ENCODE measurements around the gene FHDC1.

FHDC1 gene

DNA sequence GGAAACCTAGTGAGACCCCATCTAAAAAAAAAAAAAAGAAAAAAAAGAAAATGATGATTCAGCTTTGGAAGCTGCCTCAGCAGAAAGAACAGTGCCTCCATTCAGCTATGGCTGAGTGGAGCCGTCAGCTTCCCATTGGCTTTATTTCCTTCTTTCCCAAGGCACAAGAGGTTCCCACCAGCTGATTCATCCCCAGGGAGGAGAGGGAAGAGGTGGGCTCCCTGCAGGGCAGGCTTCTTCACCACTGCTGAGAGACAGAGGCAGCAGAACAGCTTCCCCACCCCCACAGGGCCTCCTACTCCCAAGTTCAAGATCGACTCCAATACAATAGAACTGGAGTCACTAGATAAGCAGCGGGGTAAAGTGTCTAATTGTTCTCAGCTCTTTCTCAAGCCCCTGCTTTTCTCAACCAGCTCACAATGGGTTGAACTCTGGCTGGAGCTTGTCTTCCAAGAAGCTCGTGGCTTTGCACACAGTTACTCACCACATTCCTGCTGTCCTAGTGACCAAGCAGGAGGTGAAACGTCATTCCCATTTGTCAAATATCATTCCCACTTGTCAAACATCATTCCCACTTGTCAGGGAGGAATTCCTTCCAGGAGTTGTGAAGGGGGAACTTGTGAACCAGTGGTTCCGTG, 47.8 kb downstream of the FHDC1 start:
- no peak for FAIRE-seq

DNA sequence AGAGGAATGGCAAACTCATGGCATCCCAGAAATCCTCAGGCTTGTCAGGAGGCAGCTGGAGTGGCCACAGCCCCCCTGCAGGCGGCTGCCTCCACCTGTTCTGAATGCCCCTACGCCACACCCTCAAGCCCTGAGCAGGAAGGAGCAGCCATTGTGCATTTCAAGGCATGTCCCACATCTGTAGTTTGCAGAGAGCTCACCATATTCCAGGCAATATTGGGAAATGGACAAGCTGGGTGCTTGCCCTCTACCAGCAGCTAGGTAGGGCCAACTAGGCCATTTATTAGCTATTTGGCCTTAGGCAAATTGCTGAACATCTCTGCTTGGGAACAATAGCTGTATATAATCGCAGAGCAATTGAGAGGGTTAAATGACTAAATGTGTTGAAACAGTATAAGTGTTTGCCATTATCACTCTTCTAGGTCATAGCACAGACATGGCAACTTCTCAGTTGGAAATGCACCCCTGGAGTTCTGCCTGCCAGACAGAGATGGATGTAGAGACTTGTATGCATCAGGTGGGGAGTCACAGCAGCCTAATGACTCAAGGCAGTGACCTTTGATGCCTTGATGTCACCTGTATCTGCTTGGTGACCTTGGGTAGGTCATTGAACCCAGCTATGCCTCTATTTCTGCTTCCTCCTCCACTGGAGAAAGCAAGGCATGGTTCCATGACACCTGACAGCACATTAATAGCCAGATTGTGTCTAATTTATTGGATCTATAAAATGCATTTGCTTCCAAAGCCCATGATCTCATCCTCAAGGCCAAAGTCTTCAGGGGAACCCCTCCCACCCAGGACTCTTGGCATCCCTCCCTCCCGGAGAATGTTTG, 52.8 kb downstream of the FHDC1 start:
- FAIRE-seq: no peak

DNA sequence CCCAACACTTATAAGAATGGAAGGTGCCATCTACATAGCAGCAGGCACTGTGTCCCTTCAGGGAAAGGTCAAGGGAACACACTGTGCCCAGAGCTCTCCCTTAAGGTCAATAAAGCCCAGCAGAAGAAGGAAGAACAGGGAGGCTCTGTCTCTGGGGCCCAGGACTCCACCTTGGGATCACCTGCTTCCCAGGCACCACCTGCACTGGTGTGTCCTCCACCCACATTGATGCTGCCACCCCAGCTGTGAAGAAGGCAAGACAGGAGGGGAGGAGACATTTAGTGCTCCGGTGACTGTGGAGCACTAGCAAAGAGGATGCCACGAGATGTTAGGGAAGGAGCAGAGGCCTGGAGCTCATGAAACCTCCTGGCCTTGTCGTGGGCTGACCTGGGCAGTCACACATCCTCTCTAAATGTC, 53.4 kb downstream of the FHDC1 start:
- no peak for FAIRE-seq

DNA sequence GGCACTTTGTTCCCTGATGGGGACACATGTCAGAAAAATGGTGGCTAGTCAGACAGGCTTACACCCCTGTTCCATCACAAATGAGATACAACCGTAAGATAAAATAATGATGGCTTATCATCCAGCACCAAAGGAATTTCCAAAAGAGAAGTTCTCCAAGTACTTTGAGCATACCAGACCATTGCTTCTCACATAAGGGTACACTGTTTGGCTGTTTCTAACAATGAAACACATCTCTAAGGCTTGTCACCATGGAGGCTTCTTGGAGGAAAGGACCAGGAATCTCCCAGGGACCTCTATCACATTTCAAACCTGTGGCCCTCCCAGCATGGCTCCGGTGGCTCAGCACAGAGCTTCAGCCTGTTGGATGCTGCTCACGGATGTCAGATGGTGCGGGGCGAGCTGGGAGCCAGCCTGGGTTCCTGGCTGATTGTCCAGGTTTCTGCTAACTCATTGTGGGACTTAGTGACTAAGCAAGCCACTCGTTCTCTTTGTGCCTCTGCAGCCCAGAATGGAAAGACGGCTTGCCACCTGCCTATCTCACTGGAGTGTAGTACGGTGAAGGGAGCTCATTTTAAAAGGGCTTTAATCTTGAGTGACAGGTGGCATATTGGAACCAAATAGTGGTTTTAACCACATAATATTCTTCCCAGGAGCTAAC, 54.5 kb downstream of the FHDC1 start:
- FAIRE-seq: no peak

DNA sequence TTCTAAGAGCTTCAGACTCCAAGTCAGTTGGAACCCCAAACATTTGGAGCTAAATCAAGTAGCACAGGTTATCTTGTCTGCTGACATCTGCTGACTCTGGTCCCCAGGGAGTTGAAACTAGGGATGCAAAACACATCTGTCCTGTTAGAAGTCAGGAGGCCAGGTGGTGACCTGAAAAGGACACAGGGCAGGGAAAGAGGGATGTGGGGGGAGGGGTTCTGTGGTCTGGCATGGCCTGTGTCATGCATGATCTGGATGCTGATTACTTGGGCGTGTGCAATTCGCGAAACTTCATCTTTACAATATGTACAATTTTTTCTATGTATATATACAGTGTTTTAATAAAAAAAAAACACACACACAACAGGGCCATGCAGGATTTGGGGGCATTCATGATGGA, 55.3 kb downstream of the FHDC1 start:
- no peak for FAIRE-seq

DNA sequence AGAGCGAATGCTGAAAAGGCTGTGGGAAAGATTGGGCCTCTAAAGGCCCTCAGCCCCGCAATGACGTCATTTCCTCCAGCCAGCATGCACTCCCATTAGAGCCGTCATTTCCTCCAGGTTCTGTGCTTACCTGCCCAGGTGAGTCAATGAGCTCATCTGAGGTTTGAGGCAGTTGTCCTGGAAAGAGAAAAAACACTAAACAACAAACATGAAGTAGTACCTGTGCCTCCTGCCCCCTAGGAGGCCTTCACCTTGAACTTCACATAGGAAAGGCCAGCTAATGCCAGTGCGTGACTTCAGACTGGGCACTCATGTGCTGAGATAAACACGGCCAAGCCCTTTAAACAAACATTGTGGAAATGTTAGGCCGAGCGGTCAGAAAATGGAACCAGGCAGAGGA, 55.9 kb downstream of the FHDC1 start:
- no peak for FAIRE-seq

DNA sequence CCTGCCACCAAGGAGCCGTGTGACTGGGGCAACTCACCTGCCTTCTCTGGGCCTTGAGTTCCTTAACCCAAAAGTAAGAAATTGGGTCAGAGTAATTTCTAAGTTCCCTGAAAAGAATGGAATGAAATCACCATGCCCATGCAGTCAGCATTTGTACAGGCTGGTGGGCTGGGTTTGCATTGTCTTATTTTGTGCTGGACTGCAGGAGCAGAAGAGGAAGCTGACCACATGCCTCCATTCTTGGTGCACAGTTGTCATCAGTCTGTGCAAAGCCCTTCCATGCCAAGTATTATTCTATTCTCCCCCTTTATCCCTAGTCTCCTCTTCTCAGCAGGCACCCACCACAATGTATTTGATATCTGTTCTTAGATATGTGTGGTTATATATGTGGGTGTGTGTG, 56.3 kb downstream of the FHDC1 start:
- FAIRE-seq: no peak

DNA sequence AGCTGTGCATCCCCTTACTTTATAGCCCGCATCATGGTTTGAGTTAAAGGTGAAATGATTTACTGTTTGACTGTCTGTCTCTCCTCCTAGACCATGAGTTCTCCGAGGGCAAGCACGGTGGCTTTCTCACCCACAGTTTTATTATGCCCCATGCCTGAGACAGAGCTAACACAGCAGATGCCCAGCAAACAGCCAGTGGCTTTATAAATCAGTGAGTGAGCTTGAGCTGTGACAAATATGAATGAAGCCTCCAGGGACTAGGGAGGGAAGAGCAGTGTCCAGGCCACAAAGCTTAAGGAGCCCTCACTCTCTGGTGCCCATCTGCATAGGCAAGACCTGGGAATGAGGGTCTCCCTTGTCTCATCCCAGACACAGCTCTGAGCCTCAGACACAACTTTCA, 57.9 kb downstream of the FHDC1 start:
- no peak for FAIRE-seq

DNA sequence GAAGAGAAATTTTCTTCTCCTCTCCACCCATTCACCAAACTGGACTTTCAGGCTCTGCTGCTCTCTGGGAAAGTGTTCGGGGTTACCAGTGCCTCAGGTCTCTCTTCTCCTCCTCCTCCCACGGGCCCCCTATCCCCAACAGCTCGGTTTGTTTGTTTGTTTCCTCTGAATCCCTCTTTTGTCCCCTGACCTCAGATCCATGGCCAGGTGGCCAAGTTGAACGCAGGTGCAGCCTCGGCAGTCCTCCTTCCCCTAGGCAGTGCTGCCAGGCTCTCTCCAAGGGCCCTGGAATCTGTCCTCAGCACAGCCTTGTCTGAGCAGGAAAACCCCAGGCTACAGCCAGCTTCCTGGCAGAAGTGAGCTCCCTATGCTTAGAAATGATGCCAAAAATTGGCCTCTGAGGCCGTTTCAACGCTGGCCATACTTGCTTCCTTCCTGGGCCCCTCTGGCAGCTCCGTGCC, 60.0 kb downstream of the FHDC1 start:
- no peak for FAIRE-seq

DNA sequence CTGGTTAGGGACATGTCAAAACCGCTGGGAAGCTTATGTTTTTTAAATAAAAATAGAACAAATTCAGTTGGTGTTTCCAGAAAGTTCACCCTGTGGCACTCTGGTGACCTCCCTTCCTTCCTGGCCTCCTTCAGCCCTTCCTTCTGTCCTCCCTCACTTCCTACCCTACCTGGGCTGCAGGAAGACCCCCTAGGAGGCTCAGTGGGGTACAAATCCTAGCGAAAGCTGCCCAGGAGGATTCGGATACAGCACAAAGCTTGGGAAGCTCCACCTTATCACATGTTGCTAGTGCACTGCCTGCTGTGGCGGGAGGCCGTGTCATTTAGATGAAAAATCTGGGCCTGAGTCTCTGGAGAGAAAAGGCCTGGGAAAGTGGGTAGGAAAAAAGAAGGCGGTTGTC, 60.5 kb downstream of the FHDC1 start:
- no peak for FAIRE-seq

DNA sequence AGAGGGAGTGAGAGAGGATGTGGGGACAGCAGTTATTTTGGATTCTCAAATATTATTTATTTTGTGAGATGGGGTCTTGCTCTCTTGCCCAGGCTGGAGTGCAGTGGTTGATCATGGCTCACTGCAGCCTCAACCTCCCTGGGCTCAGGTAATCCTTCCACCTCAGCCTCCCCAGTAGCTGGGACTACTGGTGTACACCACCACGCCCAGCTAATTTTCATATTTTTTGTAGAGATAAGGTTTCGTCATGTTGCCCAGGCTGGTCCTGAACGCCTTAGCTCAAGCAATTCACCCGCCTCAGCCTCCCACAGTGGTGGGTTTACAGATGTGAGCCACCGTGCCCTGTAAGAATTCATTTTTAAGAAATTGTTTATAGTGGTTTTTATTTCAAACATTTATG, 61.2 kb downstream of the FHDC1 start:
- no peak for FAIRE-seq

DNA sequence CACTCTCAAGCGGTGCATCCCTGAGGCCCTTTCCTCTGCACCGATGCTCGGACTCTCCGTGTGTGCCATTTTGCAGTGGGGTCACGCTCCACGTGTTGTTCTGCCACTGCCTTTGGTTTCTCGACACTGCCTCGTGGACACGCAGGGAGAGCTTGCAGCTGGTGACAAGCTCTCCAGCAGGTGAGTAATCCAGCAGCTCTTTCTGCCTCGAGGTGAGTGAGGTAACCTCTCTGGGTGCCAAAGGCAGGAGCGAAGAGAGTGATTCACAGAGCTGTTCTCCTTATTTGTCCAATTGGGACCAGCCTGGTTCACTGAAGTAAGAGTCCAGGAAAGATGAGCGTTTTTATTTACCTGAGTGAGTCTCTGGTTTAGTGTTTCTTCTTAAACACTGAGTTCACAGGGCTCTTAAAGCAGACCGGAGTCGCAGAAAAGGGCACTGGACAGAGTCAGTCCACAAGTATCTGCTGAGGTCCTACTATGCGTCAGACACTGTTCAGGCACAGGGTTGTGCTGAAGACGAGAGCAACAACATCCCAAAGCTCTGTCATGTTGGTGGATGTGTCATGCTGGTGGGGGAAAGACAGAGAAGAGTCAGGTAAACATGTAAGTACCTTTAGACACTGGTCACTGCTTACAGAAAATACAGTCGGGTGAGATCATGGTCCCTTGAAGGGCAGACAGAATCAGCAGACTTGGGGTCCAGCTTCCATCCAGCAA, 61.8 kb downstream of the FHDC1 start:
- FAIRE-seq: no peak

DNA sequence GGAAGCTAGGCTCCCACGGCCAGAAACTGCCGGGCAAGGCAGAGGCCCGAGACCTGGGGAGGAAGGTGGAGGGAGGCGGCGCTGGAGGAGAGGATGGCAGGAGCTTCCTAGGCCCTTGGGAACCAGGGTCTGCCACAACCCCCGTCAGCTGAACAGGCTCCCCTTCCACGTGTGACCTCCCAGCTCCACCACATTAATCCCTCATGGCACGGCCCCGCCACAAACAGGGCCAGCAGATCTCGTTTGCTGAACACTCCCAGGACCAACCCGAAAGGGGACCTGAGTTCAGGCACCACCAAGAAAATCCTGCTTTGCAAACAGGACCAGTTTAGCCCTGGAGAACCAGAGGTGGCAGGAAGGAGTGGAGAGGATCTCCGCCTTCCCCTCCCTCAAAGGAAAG, 62.7 kb downstream of the FHDC1 start:
- FAIRE-seq: no peak

DNA sequence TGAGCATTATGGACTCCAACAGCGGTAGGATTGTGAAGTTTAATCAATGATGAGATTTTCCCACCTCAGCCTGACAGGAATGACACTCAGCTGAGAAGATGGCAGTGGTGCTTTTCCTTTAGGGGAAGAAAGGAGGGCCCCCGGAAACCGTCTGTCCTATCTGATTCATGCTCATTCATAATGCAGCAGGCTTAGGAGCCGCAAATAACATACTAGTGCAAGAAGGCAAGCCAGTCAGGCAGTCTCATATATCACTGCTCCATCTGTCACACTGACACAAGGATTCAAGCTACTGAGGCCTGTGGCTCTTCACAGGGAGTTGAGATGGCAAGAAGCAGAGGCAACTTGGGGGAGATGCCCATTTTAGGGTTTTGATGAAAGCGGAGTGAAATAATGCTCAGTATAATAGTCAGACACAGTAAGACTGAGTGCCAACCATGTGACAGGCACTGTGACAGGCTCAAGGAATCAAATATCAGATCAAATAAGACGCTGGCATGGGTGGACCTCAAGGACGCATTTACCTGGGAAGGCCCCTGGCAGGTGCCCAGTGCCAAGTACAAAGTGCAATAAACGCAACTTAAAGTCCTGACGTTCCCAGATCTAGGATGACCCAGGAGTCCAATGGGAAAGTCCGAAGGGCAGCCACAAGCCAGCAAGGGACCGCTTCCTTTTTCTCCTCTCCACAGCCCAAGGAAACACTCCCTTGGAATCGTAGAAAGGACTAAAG, 63.4 kb downstream of the FHDC1 start:
- no peak for FAIRE-seq

DNA sequence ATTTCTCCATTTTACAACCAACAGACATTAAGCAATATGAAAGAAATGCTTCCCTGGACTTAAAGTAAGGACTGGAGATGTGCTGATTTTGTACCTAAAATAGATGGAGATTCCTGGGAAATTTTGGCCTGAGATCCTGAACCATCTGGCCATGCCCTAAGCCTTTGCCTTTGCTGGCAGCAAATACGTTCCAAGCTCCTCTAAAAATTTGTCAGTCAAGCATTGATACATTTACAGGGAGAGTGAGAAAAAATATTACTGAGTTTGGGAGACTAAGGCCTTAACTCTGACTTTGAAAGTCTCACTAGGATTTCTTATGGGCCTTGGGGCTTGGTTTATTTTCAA, 63.9 kb downstream of the FHDC1 start:
- no peak for FAIRE-seq

DNA sequence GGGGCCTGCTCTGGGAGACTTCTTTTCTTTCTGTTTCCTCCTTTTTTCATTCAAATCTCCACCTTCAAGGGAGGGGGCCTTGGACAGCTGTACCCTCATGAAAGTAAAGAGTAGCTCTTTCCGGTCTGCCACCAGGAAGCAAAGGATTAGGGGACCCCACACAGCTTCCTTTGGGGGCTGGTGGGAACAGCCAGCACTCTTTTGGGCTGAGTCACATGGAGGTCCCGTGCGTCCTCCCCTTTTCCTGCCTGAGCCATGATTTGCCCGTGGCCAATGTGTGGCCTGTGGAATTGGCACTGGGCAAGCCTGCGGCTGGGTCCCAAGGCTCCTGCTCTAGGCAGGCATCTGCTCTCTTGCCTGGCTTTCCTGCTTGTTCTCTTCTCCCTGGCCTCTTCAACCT, 65.5 kb downstream of the FHDC1 start:
- FAIRE-seq: no peak

DNA sequence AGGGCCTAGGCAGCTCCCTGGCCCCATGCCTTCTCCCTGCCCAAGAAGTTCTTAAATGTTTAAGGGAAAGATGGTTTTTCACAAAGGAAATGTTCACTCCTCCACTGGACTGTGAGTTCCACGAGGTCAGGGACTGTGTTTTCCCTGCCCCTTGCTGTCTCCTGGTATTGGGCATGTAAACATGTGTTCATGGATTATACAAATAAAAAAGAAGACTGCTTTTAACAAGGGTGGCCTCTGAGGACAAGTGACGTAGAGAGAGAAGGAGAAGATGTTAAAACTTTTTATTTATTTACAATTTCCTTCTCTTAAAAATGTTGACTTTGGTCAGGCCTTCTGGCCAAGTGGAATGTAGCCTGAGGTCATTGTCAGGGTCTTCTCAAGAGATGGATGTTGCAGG, 66.0 kb downstream of the FHDC1 start:
- FAIRE-seq: no peak

DNA sequence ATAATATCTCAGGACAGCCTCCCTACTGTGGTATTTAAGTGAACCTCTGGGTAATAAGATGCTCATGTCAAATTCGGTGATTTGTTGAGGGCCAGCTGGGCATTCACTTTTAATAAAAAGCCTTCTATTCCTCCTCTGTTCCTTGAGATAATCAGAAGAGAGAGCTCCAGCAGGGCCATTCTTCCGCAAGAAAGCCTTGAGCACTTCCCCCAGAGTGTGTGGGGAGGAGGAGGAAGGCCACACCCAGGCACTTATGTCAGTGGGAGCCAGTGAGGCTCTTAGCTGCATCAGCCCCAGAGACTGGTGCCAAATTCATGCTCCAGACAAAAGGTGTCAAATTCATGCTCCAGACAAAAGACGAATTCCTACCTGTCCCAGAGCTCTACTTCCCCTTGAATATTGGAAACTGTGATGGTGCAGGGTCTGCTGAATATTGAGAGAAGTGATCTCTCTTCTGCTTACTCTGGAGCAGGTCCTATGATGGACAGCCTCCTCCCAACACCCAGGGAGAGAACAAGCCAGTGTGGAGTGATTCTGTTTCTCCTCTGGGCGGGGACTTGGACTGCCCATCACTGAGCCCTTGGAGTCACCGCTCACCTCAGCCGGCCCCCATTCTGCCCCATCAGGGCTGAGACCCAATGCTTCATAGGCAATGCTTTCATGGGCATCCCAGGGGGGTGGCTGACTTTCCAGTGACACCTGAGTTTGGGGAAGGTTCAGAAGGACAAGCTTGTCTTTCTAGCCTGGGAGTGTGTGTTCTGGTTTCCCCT, 68.1 kb downstream of the FHDC1 start:
- FAIRE-seq: no peak

DNA sequence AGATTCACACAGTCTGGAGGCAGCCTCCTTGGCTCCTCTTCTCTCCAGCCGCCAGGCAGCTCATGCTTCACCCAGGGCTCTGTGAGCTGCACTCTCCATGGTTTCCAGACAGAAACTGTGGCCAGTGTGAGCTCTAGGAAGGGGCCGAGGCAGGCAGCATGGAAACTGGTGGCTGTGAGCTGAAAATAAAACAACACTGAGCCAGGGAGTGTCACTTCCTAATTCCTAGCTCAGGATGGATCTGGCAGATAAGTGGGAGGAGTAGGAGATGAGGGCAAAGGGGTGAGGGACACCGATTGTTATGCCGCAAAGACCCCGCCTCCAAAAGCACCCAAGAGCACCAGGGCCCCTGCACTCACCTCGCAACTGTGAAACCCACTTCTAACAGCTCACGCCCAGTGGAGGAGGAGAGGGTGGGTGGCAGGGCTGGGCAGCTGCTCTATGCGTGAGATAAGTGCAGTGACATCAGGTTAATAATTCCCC, 69.8 kb downstream of the FHDC1 start:
- no peak for FAIRE-seq

DNA sequence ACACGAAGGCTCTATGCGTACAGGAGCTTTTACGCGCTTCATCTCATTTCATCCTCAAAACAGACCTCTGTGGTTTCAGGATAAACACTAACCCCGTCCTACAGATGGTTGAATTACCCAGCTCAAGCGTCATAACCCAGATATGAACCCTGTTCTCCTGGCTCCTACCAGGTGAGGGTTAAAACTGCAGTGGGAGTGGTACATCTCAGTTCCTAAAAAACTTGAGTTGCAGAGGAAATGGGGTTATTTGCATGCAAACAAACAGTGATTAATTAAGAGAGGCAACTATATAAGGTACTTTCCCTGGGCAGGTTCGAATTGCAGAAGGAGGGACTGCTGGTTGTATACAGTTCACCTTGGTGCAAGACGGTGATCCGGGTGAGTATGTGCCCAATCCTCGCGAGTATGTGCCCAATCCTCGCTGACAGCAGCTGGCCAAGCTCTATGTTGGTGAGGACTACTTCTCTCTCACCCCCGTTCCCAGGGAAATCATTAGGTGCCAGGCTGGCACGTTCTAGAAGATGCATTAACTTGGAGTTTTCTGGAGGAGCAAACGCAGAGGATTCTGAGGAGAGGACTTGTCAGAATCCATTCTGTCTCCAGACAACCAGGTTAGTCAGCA, 72.6 kb downstream of the FHDC1 start:
- FAIRE-seq: no peak

DNA sequence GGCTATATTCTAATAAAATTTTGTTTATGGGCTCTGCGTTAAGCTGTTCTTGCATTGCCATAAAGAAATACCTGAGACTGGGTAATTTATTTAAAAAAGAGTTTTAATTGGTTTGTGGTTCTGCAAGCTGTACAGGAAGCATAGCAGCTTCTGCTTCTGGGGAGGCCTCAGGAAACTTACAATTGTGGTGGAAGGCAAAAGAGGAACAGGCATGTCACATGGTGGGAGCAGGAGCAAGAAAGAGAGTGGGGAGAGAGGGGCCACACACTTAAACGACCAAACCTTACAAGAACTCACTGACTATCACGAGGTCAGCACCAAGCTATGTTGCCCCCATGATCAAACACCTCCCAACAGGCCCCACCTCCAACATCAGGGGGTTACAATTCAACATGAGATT, 74.0 kb downstream of the FHDC1 start:
- FAIRE-seq: no peak

All from TTC549 (cell line).